ENCODE measurements around the gene CIRBP. TPM values are rescaled to one million over a fixed set of nuclear protein-coding genes. Genes with fewer than 3 reads are reported as not detected.

CIRBP gene
- total and polyA plus RNA-seq, 2 donors (not counting 1 experiment from before 2014, with no cell fraction given), result 104 to 298 TPM

DNA sequence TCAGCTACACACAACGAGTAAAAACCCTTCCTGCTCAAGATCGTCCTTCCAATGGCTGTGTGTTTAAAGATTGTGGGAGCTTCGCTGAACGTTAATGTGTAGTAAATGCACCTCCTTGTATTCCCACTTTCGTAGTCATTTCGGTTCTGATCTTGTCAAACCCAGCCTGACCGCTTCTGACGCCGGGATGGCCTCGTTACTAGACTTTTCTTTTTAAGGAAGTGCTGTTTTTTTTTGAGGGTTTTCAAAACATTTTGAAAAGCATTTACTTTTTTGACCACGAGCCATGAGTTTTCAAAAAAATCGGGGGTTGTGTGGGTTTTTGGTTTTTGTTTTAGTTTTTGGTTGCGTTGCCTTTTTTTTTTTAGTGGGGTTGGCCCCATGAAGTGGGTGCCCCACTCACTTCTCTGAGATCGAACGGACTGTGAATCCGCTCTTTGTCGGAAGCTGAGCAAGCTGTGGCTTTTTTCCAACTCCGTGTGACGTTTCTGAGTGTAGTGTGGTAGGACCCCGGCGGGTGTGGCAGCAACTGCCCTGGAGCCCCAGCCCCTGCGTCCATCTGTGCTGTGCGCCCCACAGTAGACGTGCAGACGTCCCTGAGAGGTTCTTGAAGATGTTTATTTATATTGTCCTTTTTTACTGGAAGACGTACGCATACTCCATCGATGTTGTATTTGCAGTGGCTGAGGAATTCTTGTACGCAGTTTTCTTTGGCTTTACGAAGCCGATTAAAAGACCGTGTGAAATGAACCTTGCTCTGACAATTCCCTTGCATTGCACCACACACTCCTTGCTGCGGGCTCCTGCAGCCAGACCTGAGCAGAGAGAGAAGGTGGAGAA, 3.5 kb downstream of the CIRBP start:
- Histone ChIP-seq H2AFZ (ENCODE audit: low read length) (no peak overlapping the region), H3K9me3 (ENCODE audit: control insufficient read depth, insufficient read depth, low read depth, low read length) (no peaks in the 10 kb centered on the region), H4K20me1 (ENCODE audit: control insufficient read depth, extremely low read depth, insufficient read depth, low read length) (no peaks in the 10 kb centered on the region), H3K79me2 (ENCODE audit: control insufficient read depth, insufficient read depth, low read length) (peaks cover 60% of the 10 kb centered on the region), H3K4me3 (replicated peaks in 1 of 4; ENCODE audit: control extremely low read depth in 1 of 4, insufficient read depth in 1 of 4, low read depth in 3 of 4, low read length in 4 of 4) (peak overlapping the region in 1 of 4 experiments; percentile 69), H3K9ac (ENCODE audit: insufficient read depth, low read length) (no peak overlapping the region), H3K27me3 (ENCODE audit: control insufficient read depth, insufficient read depth, low read length) (no peaks in the 10 kb centered on the region), H3K27ac (ENCODE audit: insufficient read depth, low read length) (peak overlapping the region; percentile 34), H3K4me2 (ENCODE audit: extremely low read depth, insufficient read depth, low read length) (peak overlapping the region; percentile 70), H3K4me1 (ENCODE audit: control insufficient read depth, extremely low read depth, insufficient read depth, low read length) (peaks cover 41% of the 10 kb centered on the region), H3K36me3 (ENCODE audit: control insufficient read depth, insufficient read depth, low read length) (peaks cover 40% of the 10 kb centered on the region)
- DNase-seq (ENCODE audit: low read depth in 2 of 2), result no peak
- TF ChIP-seq, protein P1, sequence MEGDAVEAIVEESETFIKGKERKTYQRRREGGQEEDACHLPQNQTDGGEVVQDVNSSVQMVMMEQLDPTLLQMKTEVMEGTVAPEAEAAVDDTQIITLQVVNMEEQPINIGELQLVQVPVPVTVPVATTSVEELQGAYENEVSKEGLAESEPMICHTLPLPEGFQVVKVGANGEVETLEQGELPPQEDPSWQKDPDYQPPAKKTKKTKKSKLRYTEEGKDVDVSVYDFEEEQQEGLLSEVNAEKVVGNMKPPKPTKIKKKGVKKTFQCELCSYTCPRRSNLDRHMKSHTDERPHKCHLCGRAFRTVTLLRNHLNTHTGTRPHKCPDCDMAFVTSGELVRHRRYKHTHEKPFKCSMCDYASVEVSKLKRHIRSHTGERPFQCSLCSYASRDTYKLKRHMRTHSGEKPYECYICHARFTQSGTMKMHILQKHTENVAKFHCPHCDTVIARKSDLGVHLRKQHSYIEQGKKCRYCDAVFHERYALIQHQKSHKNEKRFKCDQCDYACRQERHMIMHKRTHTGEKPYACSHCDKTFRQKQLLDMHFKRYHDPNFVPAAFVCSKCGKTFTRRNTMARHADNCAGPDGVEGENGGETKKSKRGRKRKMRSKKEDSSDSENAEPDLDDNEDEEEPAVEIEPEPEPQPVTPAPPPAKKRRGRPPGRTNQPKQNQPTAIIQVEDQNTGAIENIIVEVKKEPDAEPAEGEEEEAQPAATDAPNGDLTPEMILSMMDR (conservative IDR thresholded peaks at IDR 0.05 in 1 of 2, IDR thresholded peaks at IDR 0.05 in 1 of 2; ENCODE audit: low read depth in 1 of 2, low read length in 2 of 2), result no peak
- TF ChIP-seq EZH2 (IDR thresholded peaks at IDR 0.05; ENCODE audit: low read length, missing control alignments), result no peak

DNA sequence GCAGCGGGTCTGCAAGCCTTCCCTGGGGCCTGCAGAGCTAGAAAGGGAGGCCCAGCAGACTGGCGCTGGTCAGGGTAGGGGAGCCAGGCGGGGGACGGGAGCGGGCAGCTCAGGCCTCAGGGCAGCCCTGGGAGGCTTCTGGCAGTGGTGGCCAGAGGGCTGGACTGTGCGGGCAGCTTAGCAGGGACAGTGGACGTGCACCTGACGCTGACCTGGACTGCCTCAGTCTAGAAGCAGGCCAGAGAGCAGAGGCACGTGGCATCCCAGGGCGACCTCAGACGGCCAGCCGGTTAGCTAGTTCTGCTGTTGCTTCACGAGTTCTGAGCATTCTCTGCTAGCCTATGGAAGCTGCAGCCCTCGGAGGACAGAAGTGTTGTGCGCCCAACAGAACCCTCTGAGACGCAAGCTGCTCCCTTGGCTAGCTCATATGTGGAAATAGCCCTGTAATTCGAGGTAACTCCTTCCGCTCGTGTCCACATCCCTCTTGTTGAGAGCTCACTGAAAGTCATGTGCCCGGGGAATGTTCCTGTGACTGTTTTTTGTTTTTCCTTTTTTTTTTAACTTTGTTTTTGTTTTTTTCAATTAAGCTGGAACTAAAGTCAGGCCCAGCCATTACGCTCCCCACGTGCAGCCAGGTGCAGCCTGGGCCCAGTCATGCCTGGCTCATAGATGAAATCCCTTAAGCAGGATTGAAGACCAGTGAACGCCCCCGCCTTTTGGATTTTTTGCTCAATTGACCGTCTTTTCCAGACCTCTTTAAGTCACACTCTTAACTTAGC, 4.3 kb downstream of the CIRBP start:
- Histone ChIP-seq H2AFZ (ENCODE audit: low read length) (no peak overlapping the region), H3K36me3 (ENCODE audit: control insufficient read depth, insufficient read depth, low read length) (peaks cover 40% of the 10 kb centered on the region), H3K4me2 (ENCODE audit: extremely low read depth, insufficient read depth, low read length) (no peak overlapping the region), H3K4me3 (replicated peaks in 1 of 4; ENCODE audit: control extremely low read depth in 1 of 4, insufficient read depth in 1 of 4, low read depth in 3 of 4, low read length in 4 of 4) (peak overlapping the region in 1 of 4 experiments; percentile 7), H3K4me1 (ENCODE audit: control insufficient read depth, extremely low read depth, insufficient read depth, low read length) (peaks cover 37% of the 10 kb centered on the region), H3K27ac (ENCODE audit: insufficient read depth, low read length) (peak overlapping the region; percentile 22), H3K79me2 (ENCODE audit: control insufficient read depth, insufficient read depth, low read length) (peaks cover 58% of the 10 kb centered on the region), H3K9me3 (ENCODE audit: control insufficient read depth, insufficient read depth, low read depth, low read length) (no peaks in the 10 kb centered on the region), H3K27me3 (ENCODE audit: control insufficient read depth, insufficient read depth, low read length) (no peaks in the 10 kb centered on the region), H3K9ac (ENCODE audit: insufficient read depth, low read length) (peak overlapping the region; percentile 21), H4K20me1 (ENCODE audit: control insufficient read depth, extremely low read depth, insufficient read depth, low read length) (no peaks in the 10 kb centered on the region)
- TF ChIP-seq, protein P1 (conservative IDR thresholded peaks at IDR 0.05 in 1 of 2, IDR thresholded peaks at IDR 0.05 in 1 of 2; ENCODE audit: low read depth in 1 of 2, low read length in 2 of 2), result no peak
- no peak for TF ChIP-seq EZH2 (IDR thresholded peaks at IDR 0.05; ENCODE audit: low read length, missing control alignments)
- no peak for DNase-seq (ENCODE audit: low read depth in 2 of 2)
